BJ (cell line): ENCODE measurements around the gene CITED4. TPM values are rescaled to one million over a fixed set of nuclear protein-coding genes. Genes with fewer than 3 reads are reported as not detected.

Source experiments
- CTCF ChIA-PET: fragments of 350-600 bp; formaldehyde crosslinking; extraction: SDS; loops from one replicate; lab custom pipeline; 2021; ENCODE audit warnings: antibody characterized with exemption, inconsistent platforms; lab: Yijun Ruan, JAX
- POLR2A ChIA-PET: fragments of 300-600 bp; sonication (Branson Sonifier 250); formaldehyde crosslinking; extraction: SDS; loops from one replicate; lab custom pipeline; 2021; ENCODE audit warnings: antibody characterized with exemption; lab: Charles Lee
- DNase-seq: peaks from one replicate; pipeline ENCODE4 v3.0.0-alpha.2; 2011; ENCODE audit warnings: low read depth
- H3K27me3 ChIP-seq: 2 replicates; pipeline ENCODE4 v1.6.0; 2011; ENCODE audit warnings: low read length; ENCODE audit not compliant: control insufficient read depth, insufficient read depth
- H3K36me3 ChIP-seq: 2 replicates; pipeline ENCODE4 v1.5.1; 2011; ENCODE audit warnings: low read length; ENCODE audit not compliant: control insufficient read depth, insufficient read depth
- H3K4me3 ChIP-seq: 2 replicates; pipeline ENCODE4 v1.5.1; 2011; ENCODE audit warnings: low read depth, mild to moderate bottlenecking, control low read depth, low read length
- CTCF ChIP-seq: IDR thresholded peaks from 2 replicates; pipeline ENCODE4 v1.5.1; 2011; ENCODE audit warnings: low read depth, mild to moderate bottlenecking, control low read depth, inconsistent platforms, low read length, moderate library complexity; ENCODE audit not compliant: insufficient read depth
- polyA plus RNA-seq: library from polyadenylated mRNA; depleted of rRNA; stranded (reverse); fragments of >200 nt; gene quantifications from 2 replicates; pipeline ENCODE4 v1.2.3, GENCODE V29; 2011

The CITED4 gene
- polyA plus RNA-seq, 1 experiment, result 0.80 TPM

GRCh38 chr1:40845895-40846294 lies 16.3 kb downstream of the CITED4 start:
- no peak for TF ChIP-seq CTCF
- no peaks in the 10 kb centered on the region for H3K36me3 ChIP-seq
- POLR2A ChIA-PET, result no interaction called here
- no peak for DNase-seq
- no peaks in the 10 kb centered on the region; the same call in 1 of the 2 replicates for H3K27me3 ChIP-seq
- CTCF ChIA-PET, result interaction anchor here (0.6 to 19.7 kb wide), 3 partner anchors 8 to 114 kb away, joined by 3 to 476 read pairs (median 25); no protein-coding TSS in a partner anchor
- H3K4me3 ChIP-seq, result no peak overlapping the region

DNA sequence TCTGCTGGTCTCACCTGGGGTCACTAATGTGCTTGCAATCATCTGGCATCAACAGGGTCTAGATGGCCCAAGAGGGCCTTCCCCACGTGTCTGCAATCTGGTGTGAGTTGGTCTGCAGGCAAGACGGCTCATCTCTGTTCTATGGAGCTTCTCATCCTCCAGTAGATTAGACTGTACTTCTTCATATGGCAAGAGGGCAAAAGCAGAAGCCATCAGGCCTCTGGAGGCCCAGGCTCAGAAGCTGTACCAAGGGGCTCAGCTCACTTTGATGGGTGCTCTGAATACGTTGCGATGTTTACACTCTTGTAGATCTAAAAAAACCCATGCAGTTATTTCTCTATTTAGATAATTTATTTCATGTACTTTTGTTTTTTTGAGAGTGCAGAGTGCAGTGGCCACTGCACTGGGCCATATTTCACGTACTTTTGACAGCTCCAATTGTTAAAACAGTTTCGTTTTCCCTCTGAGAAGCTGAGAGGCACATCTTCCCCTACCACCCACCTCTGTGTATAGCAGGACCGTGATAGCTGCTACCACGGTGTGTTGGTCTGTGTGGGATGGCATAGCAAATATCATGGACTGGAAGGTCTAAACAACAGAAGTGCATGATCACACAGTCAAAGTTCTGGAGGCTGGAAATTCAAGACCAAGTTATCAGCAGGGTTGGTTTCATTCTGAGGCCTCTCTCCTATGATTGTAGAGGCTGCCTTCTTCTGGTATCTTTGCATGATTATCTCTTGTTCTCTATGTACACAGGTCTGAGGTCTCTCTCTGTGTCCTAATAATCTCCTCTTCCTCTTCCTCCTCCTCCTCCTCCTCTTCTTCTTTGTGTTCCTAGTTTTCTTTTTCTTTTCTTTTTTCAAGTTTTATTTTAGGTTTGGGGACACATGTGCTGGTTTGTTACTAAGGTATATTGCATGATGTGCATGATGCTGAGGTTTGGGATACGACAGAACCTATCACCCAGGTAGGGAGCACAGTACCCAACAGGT lies 17.0 kb downstream of the CITED4 start:
- TF ChIP-seq CTCF, result no peak
- CTCF ChIA-PET, result interaction anchor here (0.6 to 19.7 kb wide), 3 partner anchors 107 to 158 kb away, joined by 3 to 476 read pairs (median 3); no protein-coding TSS in a partner anchor
- POLR2A ChIA-PET, result no interaction called here
- Histone ChIP-seq H3K36me3 (no peaks in the 10 kb centered on the region), H3K4me3 (no peak overlapping the region), H3K27me3 (no peaks in the 10 kb centered on the region; the same call in 1 of the 2 replicates)
- DNase-seq, result no peak

GRCh38 chr1:40844079-40844478 lies 18.1 kb downstream of the CITED4 start:
- H3K36me3 ChIP-seq, result no peaks in the 10 kb centered on the region
- H3K27me3 ChIP-seq, result no peaks in the 10 kb centered on the region; the same call in 1 of the 2 replicates
- no peak overlapping the region for H3K4me3 ChIP-seq
- POLR2A ChIA-PET, result no interaction called here
- TF ChIP-seq CTCF, result no peak
- CTCF ChIA-PET, result interaction anchor here (19.7 kb wide), 1 partner anchor 108 kb away, joined by 476 read pairs; no protein-coding TSS in a partner anchor
- no peak for DNase-seq

GRCh38 chr1:40842691-40843090 lies 19.5 kb downstream of the CITED4 start:
- Histone ChIP-seq H3K4me3 (no peak overlapping the region), H3K27me3 (no peaks in the 10 kb centered on the region; the same call in 1 of the 2 replicates), H3K36me3 (no peaks in the 10 kb centered on the region)
- ChIA-PET POLR2A (no interaction called here), CTCF (interaction anchor here (1.5 to 1.6 kb wide), 2 partner anchors 212 to 230 kb away, joined by 3 read pairs; no protein-coding TSS in a partner anchor)
- TF ChIP-seq CTCF, result no peak
- DNase-seq, result no peak

DNA sequence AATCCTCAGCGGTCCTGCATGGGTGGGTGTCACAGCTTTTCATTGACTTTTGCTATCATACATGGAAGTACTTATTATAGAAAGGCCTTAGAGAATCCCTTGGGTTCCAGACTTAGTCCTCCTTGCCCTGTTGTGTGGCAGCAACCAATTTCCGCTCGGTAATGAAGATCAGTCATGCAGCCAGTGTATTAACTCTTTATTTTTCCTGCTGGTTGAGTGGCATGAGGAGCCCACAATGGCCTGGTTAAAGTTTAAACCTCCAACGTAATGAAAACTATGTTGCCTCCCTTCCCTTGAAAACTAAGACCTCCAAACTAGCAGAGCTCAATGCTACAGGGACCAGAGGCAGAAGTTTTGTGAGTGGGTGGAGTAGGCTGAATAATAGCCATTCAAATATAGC lies 20.0 kb downstream of the CITED4 start:
- DNase-seq, result no peak
- no peak overlapping the region for H3K4me3 ChIP-seq
- H3K36me3 ChIP-seq, result no peaks in the 10 kb centered on the region
- CTCF ChIA-PET, result interaction anchor here (1.5 to 1.9 kb wide), 3 partner anchors 68 to 230 kb away, joined by 3 read pairs; no protein-coding TSS in a partner anchor
- POLR2A ChIA-PET, result no interaction called here
- TF ChIP-seq CTCF, result no peak
- peaks cover 2% of the 10 kb centered on the region for H3K27me3 ChIP-seq
